Uterus (tissue), 4 donors: Measurements from ENCODE around the gene TCF4. TPM values are rescaled to one million over a fixed set of nuclear protein-coding genes. Genes with fewer than 3 reads are reported as not detected.

Source experiments
- DNase-seq, 2 donors: peaks; one replicate each; pipeline ENCODE4 v3.0.0-alpha.2; 2019 to 2020
- H3K27ac ChIP-seq, 2 donors: fragments of 200-600 bp; sonication (generic); 1 replicate in 1 of 2; 2 replicates in 1 of 2; pipeline ENCODE4 v1.5.1; 2016 to 2018
- H3K27me3 ChIP-seq, 2 donors: fragments of 200-600 bp; sonication (generic); one replicate each; pipeline ENCODE4 v1.5.1; 2018 to 2019; ENCODE audit warnings: control low read depth in 1 of 2
- H3K36me3 ChIP-seq, 2 donors: fragments of 200-600 bp; sonication (generic); one replicate each; pipeline ENCODE4 v1.5.1; 2019; ENCODE audit warnings: control low read depth in 1 of 2
- H3K4me1 ChIP-seq, 2 donors: fragments of 200-600 bp; sonication (generic); one replicate each; pipeline ENCODE4 v1.5.1; 2018 to 2019; ENCODE audit warnings: control low read depth in 1 of 2
- H3K4me3 ChIP-seq, 2 donors: fragments of 200-600 bp; sonication (generic); 1 replicate in 1 of 2; 2 replicates in 1 of 2; pipeline ENCODE4 v1.5.1; 2018 to 2019; ENCODE audit warnings: mild to moderate bottlenecking in 1 of 2
- H3K9me3 ChIP-seq, 2 donors: fragments of 200-600 bp; sonication (generic); one replicate each; pipeline ENCODE4 v1.5.1; 2019; ENCODE audit warnings: control low read depth in 1 of 2
- CTCF ChIP-seq, 4 experiments: fragments of 200-600 bp in 2 of 4; fragments of 450-650 bp in 2 of 4; sonication (generic) in 2 of 4; IDR thresholded peaks; one replicate each; pipeline ENCODE4 v1.5.1; 2016 to 2019; ENCODE audit warnings: antibody characterized with exemption in 4 of 4, mild to moderate bottlenecking in 2 of 4, moderate library complexity in 1 of 4
- POLR2A ChIP-seq, 2 donors: fragments of 450-650 bp; IDR thresholded peaks; one replicate each; pipeline ENCODE4 v1.6.1; 2016; ENCODE audit warnings: antibody characterized with exemption in 2 of 2, mild to moderate bottlenecking in 1 of 2, moderate library complexity in 1 of 2
- intact Hi-C: fragments of 100-400 bp; cut with DNase I; formaldehyde crosslinking; loops from one replicate; pipeline ENCODE4 v1.15.1; 2023; ENCODE audit warnings: low total_unique reads
- total RNA-seq, 4 donors: library from RNA; depleted of rRNA in 3 of 4; stranded (reverse); fragments of >200 nt in 3 of 4; gene quantifications; one replicate each; pipeline versions ENCODE4 v1.1.0 to v1.2.4, GENCODE V29; 2014 to 2023
- donor health status: DM: yes; HTN: yes; CAD: no.

TCF4 gene
- total RNA-seq, 4 donors from 2014 or later, result 123 to 514 (median 163) TPM

GRCh38 chr18:55314031-55314430, 274.0 kb downstream of the TCF4 start:
- no peak for DNase-seq
- peak overlapping the region in 1 of 2 donors; percentile 3 for H3K27ac ChIP-seq
- peaks cover 0 to 17% of the 10 kb centered on the region in 2 donors for H3K4me1 ChIP-seq
- no peak overlapping the region for H3K4me3 ChIP-seq
- intact Hi-C loops, result no loop called here
- no peaks in the 10 kb centered on the region for H3K9me3 ChIP-seq
- TF ChIP-seq POLR2A (IDR thresholded peaks at IDR 0.05) (no peak), CTCF (IDR thresholded peaks at IDR 0.05) (no peak)
- no peaks in the 10 kb centered on the region for H3K36me3 ChIP-seq
- no peaks in the 10 kb centered on the region for H3K27me3 ChIP-seq

GRCh38 chr18:55310863-55311262, 277.1 kb downstream of the TCF4 start:
- Histone ChIP-seq H3K27me3 (no peaks in the 10 kb centered on the region), H3K4me1 (peaks cover 0 to 12% of the 10 kb centered on the region in 2 donors), H3K27ac (no peak overlapping the region), H3K4me3 (no peak overlapping the region), H3K36me3 (no peaks in the 10 kb centered on the region), H3K9me3 (no peaks in the 10 kb centered on the region)
- no peak for DNase-seq
- no peak for TF ChIP-seq POLR2A (IDR thresholded peaks at IDR 0.05)
- no peak for TF ChIP-seq CTCF (IDR thresholded peaks at IDR 0.05)
- intact Hi-C loops, result no loop called here

GRCh38 chr18:55310044-55310676, 277.8 kb downstream of the TCF4 start:
- H3K4me3 ChIP-seq, result no peak overlapping the region
- no peaks in the 10 kb centered on the region for H3K27me3 ChIP-seq
- H3K9me3 ChIP-seq, result no peaks in the 10 kb centered on the region
- peaks cover 0 to 12% of the 10 kb centered on the region in 2 donors for H3K4me1 ChIP-seq
- DNase-seq, result no peak
- H3K36me3 ChIP-seq, result no peaks in the 10 kb centered on the region
- TF ChIP-seq CTCF (IDR thresholded peaks at IDR 0.05), result no peak
- TF ChIP-seq POLR2A (IDR thresholded peaks at IDR 0.05), result no peak
- intact Hi-C loops, result no loop called here
- H3K27ac ChIP-seq, result no peak overlapping the region

GRCh38 chr18:55309249-55309648, 278.7 kb downstream of the TCF4 start:
- Histone ChIP-seq H3K27me3 (no peaks in the 10 kb centered on the region), H3K36me3 (no peaks in the 10 kb centered on the region), H3K9me3 (no peaks in the 10 kb centered on the region), H3K4me1 (peaks cover 0 to 12% of the 10 kb centered on the region in 2 donors), H3K27ac (no peak overlapping the region), H3K4me3 (no peak overlapping the region)
- TF ChIP-seq POLR2A (IDR thresholded peaks at IDR 0.05) (no peak), CTCF (IDR thresholded peaks at IDR 0.05) (no peak)
- DNase-seq, result no peak
- intact Hi-C loops, result no loop called here

- H3K4me1 ChIP-seq, result peaks cover 4 to 7% of the 10 kb centered on the region in 2 donors
- H3K4me3 ChIP-seq, result no peak overlapping the region
- H3K27ac ChIP-seq, result no peak overlapping the region
- H3K36me3 ChIP-seq, result no peaks in the 10 kb centered on the region
- TF ChIP-seq CTCF (IDR thresholded peaks at IDR 0.05), result no peak
- no peak for TF ChIP-seq POLR2A (IDR thresholded peaks at IDR 0.05)
- no peaks in the 10 kb centered on the region for H3K27me3 ChIP-seq
- intact Hi-C loops, result no loop called here
- no peak for DNase-seq
- no peaks in the 10 kb centered on the region for H3K9me3 ChIP-seq
These were observed 280.5 kb downstream of the TCF4 start for GRCh38 chr18:55307505-55307904.
